GM19467 (cell line): ENCODE results near the gene PATE3.

Experiments
- ATAC-seq: cut with Tn5 transposase; IDR thresholded peaks from one replicate; pipeline ENCODE4 v1.9.1; 2021; ENCODE audit warnings: mild to moderate bottlenecking, moderate library complexity; ENCODE audit not compliant: unreplicated experiment

Gene PATE3, protein sequence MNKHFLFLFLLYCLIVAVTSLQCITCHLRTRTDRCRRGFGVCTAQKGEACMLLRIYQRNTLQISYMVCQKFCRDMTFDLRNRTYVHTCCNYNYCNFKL

DNA sequence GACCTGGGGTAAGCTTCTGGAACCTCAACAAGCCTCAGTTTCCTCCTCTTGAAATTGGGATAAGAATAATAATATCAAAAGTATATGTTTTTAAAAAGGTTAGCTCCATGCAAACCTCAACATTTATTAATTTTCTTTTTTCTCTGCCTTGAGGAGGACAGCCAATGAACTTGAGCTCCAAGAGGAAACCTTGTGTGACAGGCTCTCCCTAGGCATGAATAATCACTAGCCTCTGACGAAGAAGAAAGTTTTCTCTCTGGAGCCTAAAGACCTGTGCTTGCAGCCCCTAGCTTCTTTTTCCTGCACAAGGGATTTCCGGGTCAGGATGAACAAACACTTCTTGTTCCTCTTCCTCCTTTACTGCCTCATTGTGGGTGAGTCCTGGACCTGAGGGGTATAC, at the start of gene PATE3:
Gene PATE3, plus strand, starts transcription at position 301 of the 400 bp plus-strand sequence. Its CDS starts 25 bp downstream, at position 326.
- no peak for ATAC-seq

DNA sequence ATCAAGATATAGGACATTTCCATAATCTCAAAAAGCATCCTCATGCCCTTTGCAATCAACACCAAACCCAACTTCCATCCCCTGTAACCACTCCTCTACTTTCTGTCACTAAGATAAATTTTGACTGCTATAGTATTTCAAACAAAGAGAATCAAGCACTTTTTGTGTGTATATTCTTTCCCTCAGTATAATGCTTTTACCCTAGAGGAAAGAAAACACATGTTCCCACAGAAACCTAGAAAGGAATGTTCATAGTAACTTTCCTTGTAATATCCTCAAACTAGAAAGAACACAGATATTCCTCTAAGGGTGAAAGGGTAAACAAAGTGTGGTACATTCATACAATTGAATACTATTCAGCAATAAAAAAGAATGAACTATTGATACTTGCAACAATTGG, 47.3 kb upstream of the PATE3 start:
- ATAC-seq: no peak

DNA sequence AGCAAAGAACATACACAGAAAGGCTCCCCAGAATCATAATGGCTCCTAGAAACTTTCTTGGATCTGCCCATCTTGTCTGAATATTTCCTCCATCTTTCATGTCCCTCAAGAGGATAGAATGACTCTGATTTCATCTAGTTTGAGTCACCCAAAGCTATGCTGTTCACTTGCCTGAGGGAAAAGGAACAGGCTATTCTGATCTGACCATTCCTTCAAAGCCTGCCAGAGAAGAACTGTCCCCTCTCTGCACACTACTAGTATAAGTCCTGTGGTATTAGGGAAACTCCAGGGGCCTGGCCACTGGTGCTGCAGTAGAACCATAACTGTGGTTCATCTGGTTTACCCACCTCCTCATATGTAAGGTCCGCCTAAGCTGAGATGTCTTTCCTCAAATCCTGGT, 44.2 kb upstream of the PATE3 start:
- no peak for ATAC-seq

DNA sequence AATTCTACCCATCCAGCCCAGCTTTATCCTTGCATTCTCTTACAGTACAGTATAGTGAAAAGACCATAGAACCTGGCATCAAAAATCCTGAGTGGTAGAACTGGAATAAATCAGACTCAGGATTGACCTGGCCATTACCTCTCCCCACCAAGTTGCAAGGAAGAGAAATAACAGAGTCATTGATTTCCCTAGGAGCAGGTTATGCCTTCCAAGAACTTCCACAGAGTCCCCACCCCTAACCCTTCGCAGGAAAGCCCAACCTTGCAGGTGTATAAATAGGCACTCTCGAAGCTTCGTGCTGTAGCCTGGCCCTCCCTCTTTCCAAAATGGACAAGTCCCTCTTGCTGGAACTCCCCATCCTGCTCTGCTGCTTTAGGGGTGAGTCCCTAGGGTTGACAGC, 41.9 kb upstream of the PATE3 start, which contains the start of gene PATE1:
Gene PATE1, plus strand, starts transcription at position 301 of the 400 bp plus-strand sequence. Its CDS starts 26 bp downstream, at position 327.
- ATAC-seq: no peak

DNA sequence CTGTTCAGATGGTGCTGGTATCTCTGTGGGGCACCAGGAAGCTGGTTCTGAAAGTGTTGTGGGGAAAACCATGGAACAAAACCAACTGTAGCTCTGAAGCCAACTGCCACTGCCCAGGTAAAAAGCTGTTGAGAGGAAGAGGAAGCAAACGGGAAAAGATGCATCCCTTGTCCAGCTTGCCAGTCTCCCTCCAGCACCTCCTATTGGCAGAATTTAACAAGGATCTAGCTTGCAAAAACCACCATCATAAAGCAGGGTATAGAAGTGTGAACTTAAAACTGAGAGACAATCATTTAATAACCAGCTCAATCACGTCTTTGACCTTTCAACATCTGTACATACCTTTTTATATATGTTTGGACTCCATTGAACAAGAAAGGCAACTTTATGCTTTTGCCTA, 37.3 kb upstream of the PATE3 start:
- no peak for ATAC-seq

DNA sequence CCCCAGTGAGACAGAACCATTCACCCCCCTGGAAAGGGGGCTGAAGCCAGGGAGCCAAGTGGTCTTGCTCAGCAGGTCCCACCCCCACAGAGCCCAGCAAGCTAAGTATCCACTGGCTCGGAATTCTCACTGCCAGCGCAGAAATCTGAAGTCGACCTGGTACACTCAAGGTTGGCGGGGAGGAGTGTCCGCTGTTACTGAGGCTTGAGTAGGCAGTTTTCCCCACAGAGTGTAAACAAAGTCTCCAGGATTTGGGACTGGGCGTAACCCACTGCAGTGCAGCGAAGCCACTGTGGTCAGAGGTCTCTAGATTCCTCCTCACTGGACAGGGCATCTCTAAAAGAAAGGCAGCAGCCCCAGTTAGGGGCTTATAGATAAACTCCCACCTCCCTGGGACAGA, 31.9 kb upstream of the PATE3 start:
- ATAC-seq: no peak

DNA sequence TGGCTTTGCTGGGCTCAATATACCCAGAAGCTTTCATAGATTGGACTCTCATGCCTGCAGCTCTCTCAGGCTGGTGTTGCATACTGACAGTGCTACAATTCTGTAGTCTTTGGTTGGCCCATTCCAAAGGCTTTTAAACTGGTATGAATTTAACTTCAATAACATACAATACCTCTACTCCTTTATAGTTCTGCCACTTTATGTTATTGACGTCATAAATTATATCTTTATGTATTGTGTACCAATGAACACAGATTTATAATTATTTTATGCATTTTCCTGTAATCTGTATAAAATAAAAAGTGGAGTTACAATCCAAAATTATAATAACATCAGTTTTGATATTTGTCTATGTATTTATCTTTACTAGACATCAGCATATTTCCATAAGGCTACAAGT, 25.5 kb upstream of the PATE3 start:
- ATAC-seq: no peak

DNA sequence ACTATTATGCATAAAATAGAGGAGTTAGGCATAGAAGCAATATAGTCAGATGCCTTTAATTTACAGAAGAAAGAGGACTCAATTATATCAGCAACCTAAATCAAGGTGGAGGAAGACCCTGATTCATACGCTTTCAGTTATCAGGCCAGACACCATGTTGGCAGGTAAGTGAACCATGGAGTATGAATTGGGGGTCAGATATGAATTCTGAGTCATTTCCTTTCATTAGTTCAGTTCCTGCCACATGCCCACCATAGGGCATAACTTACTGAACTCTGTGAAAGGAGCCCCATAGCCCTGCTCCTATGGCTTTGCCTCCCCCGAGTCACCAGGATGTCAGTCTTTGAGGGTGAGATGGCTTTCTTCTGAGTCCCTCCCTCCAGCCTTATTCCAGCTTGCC, 24.4 kb upstream of the PATE3 start:
- ATAC-seq: no peak

DNA sequence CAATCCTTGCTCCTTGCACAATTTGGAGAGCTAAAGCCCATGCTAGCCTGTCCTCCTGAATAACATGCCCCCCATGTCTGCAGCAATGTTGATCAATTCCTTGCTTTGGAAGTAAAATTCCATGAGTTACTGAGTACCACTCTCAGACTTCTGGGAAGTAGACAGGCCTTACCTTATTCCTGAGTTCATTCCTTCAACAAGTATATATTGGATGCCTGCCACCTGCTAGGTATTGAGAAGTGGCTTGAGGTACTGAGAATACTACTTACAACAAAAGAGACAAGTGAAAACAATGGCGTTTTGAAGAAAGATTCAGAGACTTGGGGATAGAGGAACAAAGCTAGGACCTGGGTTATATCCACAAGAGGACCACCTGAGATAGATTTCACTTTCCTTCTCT, 21.7 kb upstream of the PATE3 start:
- ATAC-seq: no peak

DNA sequence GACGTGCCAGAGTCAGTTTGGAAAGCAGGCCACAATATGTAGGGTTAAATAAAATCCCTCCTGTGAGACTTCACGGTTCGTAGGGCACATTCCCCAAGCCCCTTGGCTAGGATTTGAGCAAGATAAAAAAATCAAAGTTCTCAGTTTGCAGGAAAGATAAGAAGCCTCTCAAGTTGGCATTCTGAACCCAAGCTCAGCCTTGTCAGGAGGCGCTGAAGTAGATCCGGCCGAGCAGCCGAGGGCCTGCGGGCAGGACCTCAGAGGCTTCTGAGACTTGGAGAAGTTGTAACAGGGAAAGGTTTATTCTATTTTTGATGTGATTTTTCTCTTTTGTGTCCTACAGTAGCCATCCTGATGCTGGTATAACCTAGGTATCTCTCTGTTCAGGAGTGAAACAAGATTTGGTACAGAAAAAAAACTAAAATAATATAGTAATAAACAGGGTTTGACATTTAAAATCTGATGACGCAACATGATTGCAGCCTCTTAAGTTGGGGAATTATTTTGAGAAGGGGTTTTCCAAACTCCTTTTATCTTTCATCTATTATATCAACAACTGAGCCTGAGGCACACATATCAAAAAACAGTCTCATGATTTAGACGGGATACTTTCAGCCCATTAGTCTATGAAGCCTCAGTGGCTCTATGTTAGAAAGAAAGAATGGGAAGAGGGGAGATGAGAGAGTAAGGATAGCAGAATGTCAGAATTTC, 19.4 kb upstream of the PATE3 start:
- ATAC-seq: no peak

DNA sequence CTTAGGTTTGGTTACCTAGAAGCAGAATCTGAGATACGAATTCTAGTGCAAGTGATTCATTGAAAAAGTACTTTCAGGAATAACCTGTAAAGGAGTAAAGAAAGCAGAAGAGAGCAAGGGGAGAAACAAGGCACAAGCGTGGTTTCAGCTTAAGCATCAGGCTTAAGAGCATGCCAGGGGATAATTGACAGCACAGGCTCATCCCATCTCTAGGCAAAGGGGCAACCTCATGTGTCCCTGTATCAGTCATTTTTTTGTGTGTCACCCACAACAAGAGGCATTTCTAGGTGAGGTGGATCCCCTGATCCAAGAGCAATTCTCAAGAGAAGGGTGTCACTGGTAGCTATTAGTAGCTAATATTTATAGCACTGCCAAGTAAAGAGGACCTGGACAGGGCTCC, 17.3 kb upstream of the PATE3 start:
- no peak for ATAC-seq

DNA sequence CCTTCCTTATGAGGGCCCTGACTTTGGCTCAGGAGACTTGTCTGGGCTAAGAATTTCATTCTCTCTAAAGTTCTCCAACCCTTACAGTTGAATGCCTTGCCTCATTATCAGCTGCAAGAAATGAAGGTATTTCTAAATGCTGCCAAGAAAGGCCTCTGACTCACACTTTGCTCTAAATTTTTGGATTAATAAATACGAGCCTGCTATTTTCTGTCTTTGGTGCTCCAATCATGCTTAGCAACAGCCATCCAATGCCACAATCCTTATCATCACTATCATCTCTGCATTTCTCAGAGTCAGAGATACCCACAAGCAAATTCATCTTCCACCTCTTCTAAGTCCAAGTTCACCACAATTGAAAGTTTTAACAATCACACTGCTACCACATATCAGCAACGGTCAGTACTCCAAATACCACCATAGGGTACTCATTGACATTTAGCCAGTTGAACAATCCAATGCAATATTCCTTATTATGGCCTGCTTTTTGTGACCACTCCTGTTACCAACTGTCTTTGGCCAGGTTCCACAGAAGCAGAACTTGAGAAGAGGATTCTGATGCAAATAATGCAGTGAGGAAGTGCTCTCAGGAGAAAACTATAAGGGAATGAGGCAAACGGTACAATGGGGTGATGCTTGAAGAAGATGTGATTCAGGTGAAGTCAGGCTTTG, 15.0 kb upstream of the PATE3 start:
- ATAC-seq: no peak

DNA sequence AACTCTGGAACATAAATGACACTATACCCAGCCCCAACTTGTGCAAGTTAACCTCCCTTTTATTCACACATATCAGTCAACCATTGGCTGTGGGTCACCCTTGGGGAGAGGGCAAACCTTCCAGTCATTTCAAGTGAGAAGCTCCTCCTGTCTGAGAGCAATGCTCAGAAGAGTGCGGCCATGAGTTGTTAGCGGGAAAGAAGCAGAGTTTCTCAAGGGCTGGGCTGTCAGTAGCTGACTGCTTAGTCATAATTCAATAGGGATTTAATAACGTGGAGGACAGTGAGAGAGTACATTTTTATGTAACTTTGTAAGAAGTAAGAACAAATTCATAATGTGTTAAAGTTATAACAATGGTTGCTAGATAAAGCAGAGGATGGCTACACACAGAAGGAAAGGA, 14.4 kb upstream of the PATE3 start:
- ATAC-seq: no peak

DNA sequence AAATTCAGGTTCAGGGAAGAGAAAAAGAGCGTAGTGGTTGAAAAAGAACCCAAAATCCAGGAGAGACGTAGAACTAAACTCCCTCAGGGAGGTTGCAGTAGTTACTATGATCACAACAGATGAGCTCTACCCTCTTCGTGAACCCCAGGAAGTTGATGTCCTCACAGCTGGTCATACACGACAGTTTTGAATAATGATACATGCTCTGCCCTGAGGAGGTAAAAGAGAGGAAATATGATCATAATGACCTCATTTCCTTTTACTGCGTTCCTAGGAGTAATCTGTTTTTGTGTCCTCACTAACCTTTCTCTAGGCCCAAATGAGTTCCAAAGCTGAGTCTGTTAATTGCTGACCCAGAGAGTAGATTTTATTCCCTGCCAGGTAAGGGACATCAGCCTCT, 10.6 kb upstream of the PATE3 start:
- ATAC-seq: no peak

DNA sequence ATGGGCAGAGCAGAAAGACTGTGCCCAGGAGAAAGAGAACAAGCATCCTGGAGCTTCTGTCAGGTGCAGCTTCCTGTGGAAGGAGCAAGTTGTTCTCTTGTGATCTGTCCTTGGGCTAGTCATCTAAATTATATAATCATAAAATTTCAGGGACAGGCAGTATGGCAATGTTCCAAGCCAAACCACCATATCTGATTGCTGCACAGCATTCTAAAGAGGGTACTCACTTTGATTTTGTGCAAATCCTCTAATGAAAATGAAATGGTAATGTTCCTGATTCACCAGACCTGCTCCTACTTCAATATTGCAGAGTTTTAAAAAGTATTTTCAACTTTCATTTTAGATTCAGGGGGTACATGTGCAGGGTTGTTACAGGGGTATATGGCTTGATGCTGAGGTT, 9.2 kb upstream of the PATE3 start, which contains the start of gene PATE2:
Gene PATE2, minus strand, starts transcription at position 101 of the 400 bp plus-strand sequence. Its CDS starts 55 bp downstream, at position 46.
- no peak for ATAC-seq

DNA sequence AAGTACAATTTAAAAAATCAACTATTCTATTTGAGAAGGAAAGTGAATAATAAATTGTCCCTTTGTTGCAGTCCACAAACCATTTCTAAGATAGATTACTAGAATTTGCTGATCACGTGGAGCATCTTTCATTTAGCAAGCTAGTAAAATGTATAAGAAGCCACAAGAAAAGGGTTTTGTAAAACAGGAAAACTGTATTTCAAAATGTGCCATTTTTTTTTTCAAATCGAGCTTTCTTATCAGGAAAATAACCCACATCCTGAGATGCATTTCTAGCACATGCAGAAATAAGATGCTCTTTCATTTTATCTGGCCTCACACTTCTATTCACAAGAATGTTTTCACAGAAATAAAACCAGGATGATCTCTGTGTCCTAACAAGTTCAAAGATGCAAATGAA, 3.2 kb upstream of the PATE3 start:
- no peak for ATAC-seq

DNA sequence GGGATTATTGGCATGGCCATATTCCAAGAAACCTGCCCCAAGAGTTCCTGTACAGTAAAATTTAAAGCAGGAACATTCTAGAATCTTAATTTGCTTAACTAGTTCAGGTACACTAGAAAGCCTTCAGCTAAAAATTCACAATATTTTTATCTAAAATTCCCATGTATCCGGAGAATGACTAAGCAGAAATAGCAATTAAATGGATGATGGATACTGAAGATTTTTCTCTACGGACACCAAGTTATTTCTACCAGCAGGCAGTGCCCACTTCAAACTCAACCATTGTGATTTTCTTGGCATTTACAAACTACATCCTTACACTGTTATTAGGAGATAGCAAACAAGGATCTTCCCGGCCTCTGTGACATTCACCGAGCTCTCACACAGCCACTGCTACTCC, 2.9 kb downstream of the PATE3 start:
- no peak for ATAC-seq

DNA sequence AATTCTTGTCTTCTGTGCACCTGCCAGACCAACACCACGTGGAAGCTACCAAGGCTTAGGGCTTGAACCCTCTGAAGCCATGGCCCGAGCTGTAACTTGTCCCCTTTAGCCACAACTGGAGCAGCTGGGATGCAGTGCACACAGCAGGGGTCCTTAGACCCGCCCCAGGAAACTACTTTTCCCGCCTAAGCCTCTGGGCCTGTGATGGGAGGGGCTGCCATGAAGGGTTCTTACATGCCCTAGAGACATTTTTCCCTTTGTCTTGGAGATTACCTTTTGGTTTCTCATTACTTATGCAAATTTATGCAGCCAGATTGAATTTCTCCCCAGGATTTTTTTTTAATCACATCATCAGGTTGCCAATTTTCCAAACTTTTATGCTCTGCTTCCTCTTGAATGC, 9.7 kb downstream of the PATE3 start:
- no peak for ATAC-seq

DNA sequence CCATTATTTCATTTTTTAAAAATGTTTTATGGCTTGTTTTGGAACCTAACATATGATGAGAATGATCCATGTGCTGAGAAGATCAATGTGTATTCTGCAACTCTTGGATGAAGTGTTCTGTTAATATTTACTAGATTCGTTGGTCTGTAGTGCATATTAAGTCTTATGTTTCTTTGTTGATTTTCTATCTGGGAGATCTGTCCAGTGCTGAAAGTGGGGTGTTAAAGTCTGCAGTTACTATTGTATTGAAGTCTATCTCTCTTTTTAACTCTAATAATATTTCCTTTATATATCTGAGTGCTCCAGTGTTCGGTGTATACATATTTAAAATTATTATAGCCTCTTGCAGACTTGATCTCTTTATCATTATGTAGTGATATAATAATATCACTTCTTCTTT, 11.9 kb downstream of the PATE3 start:
- ATAC-seq: no peak

DNA sequence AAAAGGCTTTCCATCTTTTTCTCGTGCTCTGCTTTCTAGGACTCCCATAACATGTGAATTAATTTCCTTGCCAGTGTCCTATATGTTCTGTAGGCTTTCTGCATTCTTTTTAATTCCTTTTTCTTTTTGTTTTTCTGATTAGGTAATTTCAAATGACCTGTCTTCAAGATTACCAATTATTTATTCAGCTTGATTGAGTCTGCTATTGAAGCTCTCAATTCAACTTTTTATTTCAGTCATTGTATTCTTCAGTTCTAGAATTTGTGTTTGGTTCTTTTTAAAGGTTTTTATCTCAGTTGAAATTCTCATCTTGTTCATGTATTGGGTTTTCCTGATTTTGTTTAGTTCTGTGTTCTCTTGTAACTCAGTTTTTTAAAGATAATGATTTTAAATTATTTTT, 14.5 kb downstream of the PATE3 start:
- ATAC-seq: no peak

DNA sequence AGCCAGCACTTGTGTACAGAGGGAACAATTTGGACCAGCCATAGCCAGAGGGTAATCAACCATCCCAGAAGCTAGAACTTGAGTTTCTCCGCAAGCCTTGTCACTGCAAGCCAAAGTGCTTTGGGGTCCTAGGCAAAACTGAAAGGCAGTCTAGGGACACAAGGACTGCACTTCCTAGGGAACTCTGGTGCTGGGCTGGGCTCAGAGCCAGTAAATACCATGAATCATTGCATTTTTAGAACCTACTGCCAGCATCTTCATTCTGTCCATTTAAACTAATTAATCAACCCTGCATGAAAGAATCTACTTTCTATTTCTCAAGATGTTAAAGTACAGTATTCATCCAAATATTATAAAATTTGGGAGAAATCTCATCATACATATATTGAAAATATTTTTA, 20.0 kb downstream of the PATE3 start:
- no peak for ATAC-seq

DNA sequence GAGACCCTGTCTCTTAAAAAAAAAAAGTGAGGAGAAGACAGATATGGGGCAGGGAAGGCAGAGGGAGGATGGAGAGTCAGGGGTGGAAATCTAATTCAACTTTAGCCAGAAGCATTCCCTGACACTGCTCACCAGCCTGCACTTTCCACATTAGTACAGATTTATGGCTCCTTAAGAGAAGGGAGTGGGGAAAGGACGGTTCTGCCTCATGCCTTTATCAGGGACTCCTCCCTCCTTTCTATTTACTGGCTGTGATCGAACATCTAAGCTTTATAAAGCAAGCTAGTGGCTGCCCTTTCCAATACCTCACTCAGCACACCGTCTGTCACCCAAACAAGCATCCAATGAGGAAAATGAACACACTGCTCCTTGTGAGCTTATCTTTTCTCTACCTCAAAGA, 45.1 kb downstream of the PATE3 start, which contains the start of gene PATE4:
Gene PATE4, plus strand, starts transcription at position 301 of the 400 bp plus-strand sequence. Its CDS starts 44 bp downstream, at position 345.
- ATAC-seq: no peak
